D721Med (cell line): ENCODE data around the gene PPIF.

ENCODE experiments used
- DNase-seq: peaks from one replicate; pipeline ENCODE4 v3.0.0; 2011; ENCODE audit warnings: low spot score; ENCODE audit not compliant: insufficient read length
- FAIRE-seq: peaks from 2 replicates; lab custom pipeline; 2011; peaks lifted over from hg19 to GRCh38; lab: Jason Lieb, UNC
- CTCF ChIP-seq: IDR thresholded peaks from 2 replicates; pipeline ENCODE4 v1.5.1; 2012; ENCODE audit warnings: mild to moderate bottlenecking, control low read depth; ENCODE audit not compliant: insufficient read depth; ENCODE audit errors: missing control alignments

The PPIF gene

GRCh38 chr10:79314761-79315601 lies 32.3 kb upstream of the PPIF start:
- no peak for DNase-seq
- no peak for FAIRE-seq
- TF ChIP-seq CTCF, result no peak

- no peak for TF ChIP-seq CTCF
- DNase-seq (no peak), FAIRE-seq (no peak)
Measured at GRCh38 chr10:79315602-79315920, 31.7 kb upstream of the PPIF start.

GRCh38 chr10:79316671-79317431 lies 30.4 kb upstream of the PPIF start:
- no peak for TF ChIP-seq CTCF
- DNase-seq (no peak), FAIRE-seq (no peak)

- DNase-seq (no peak), FAIRE-seq (no peak)
- TF ChIP-seq CTCF, result no peak
Measured at GRCh38 chr10:79318369-79318768, 28.9 kb upstream of the PPIF start.

GRCh38 chr10:79319115-79319771 lies 28.0 kb upstream of the PPIF start:
- FAIRE-seq, result no peak
- TF ChIP-seq CTCF, result no peak
- no peak for DNase-seq

- FAIRE-seq (no peak), DNase-seq (no peak)
- TF ChIP-seq CTCF, result no peak
Measured at GRCh38 chr10:79320316-79320715, 27.0 kb upstream of the PPIF start.
